ENCODE data around the gene DNAH10.

DNAH10 gene

GRCh38 chr12:123976227-123976826 lies 214.2 kb downstream of the DNAH10 start:
- DNase-seq: no peak

DNA sequence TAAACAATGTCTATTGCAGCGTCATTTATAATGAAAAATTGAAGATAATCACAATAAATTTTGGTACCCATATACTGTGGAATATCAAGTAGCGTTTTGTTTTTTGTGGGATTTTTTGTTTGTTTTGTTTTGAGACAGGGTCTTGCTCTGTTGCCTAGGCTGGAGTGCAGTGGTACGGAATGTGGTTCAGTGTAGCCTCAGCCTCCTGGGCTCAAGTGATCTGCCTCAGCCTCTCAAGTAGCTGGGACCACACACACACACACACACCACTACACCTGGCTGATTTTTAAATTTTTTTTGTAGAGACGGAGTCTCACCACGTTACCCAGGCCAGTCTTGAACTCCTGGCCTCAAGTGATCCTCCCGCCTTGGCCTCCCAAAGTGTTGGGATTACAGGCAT lies 217.5 kb downstream of the DNAH10 start:
- DNase-seq: no peak

DNA sequence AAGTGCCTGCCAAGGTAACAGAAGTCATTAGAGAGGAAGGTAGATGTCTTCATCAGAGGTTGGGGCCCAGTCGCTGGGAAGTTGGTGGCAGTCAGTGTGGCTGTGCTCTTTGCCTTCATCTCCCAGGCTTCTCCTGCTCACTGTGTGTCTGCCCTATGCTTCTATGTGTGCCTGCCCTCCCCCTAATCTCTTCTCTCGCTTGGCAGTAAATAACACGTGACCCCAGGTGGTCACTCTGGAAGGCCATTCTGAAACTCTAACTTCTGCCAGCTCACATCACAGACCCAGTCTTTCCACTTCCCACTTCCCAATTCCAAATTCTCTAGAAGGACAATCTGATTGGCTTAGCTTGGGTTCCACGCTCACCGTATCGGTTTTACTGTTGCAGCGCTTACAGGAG lies 220.2 kb downstream of the DNAH10 start:
- DNase-seq: no peak

DNA sequence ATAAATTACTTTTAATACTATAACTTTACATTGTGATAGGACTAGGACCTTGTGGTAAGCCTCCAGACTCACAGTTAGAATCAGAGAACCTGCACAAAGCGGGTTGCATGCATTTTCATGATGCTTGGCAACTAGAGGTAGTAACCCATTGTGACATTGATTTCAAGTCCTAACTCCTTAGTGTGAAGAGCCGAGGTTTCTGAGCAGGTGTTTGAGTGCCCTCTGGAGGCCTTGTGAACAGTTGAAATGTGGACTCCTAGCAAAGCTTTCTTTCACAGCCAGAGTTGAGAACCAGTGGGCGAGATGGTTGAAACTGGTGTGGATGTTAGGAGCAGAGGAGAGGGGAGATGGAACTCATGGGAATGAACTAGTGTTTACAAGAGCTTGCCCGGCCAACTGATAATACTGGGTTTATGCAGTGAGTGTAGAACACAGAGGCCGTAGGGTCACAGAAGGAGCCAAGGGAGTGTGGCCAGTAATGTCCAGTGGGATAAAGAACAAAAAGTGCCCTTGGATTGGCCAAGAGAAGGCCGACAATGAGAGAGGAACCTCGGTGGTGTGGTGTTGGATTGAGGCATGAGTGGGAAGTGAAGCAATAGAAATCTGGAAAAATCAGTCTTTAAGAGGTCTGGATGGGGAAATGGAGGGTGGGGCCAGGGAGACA lies 221.9 kb downstream of the DNAH10 start:
- peak; percentile 71 for DNase-seq

GRCh38 chr12:123984903-123985302 lies 222.8 kb downstream of the DNAH10 start:
- no peak for DNase-seq
